ENCODE results near the gene NAALADL2.
"Not testable (repeated sequence)": the region's sequence is repeated elsewhere in the genome, so short reads cannot be mapped to it uniquely, and the experiment has no call there.

- TF ChIP-seq POLR2AphosphoS5 (IDR thresholded peaks at IDR 0.05); REST (IDR thresholded peaks at IDR 0.05; ENCODE audit: borderline replicate concordance); CTCF (IDR thresholded peaks at IDR 0.05; ENCODE audit: poor library complexity, severe bottlenecking); RAD21 (conservative IDR thresholded peaks at IDR 0.05); EZH2 (IDR thresholded peaks at IDR 0.05; ENCODE audit: borderline replicate concordance, insufficient read depth, low read length, poor library complexity, severe bottlenecking); EP300 (conservative IDR thresholded peaks at IDR 0.05; ENCODE audit: poor library complexity, severe bottlenecking); TAF1 (IDR thresholded peaks at IDR 0.05; ENCODE audit: low read depth): not testable (repeated sequence)
Observed at GRCh38 chr3:175614107-175614506, 755.0 kb downstream of the NAALADL2 start.
